Neuronal stem cell (in vitro differentiated cells): ENCODE measurements around the gene KIF7.

Experiments
- DNase-seq: peaks from one replicate; pipeline ENCODE4 v3.0.0-alpha.2; 2013; ENCODE audit warnings: low spot score
- H2AFZ ChIP-seq: one replicate; pipeline ENCODE4 v1.6.1; 2013; ENCODE audit warnings: mild to moderate bottlenecking, low read length, inconsistent platforms
- H2AK5ac ChIP-seq: 2 replicates; pipeline ENCODE4 v1.6.1; 2013; ENCODE audit warnings: low read depth, mild to moderate bottlenecking, inconsistent platforms, low read length, moderate library complexity, mixed read lengths
- H2BK120ac ChIP-seq: 2 replicates; pipeline ENCODE4 v1.6.1; 2013; ENCODE audit warnings: low read depth, mild to moderate bottlenecking, inconsistent platforms, low read length, moderate library complexity, mixed read lengths
- H2BK12ac ChIP-seq: one replicate; pipeline ENCODE4 v1.6.1; 2013; ENCODE audit warnings: low read length, inconsistent platforms
- H2BK15ac ChIP-seq: 2 replicates; pipeline ENCODE4 v1.6.1; 2013; ENCODE audit warnings: mild to moderate bottlenecking, low read length, inconsistent platforms, mixed read lengths
- H2BK5ac ChIP-seq: one replicate; pipeline ENCODE4 v1.6.1; 2013; ENCODE audit warnings: inconsistent platforms, mild to moderate bottlenecking, low read length, moderate library complexity
- H3K14ac ChIP-seq: one replicate; pipeline ENCODE4 v1.6.1; 2013; ENCODE audit warnings: low read length, inconsistent platforms
- H3K18ac ChIP-seq: 2 replicates; pipeline ENCODE4 v1.6.1; 2013; ENCODE audit warnings: low read length, inconsistent platforms
- H3K23ac ChIP-seq: 2 replicates; pipeline ENCODE4 v1.6.1; 2013; ENCODE audit warnings: low read depth, mild to moderate bottlenecking, mixed read lengths, low read length, inconsistent platforms; ENCODE audit not compliant: poor library complexity
- H3K27ac ChIP-seq: replicated peaks from 3 replicates; pipeline ENCODE4 v1.5.1; 2013; ENCODE audit warnings: low read length, inconsistent platforms
- H3K27me3 ChIP-seq, 3 experiments: 2 replicates each; pipeline ENCODE4 v1.6.1; 2013; ENCODE audit warnings: low read length in 3 of 3, mild to moderate bottlenecking in 2 of 3, inconsistent platforms in 1 of 3, low read depth in 1 of 3, mixed read lengths in 1 of 3, moderate library complexity in 1 of 3; ENCODE audit not compliant: control insufficient read depth in 3 of 3, insufficient read depth in 3 of 3
- H3K36me3 ChIP-seq, 2 donors: replicated peaks in 1 of 2; 2 replicates each; pipeline ENCODE4 v1.6.1; 2013; ENCODE audit warnings: low read length in 2 of 2; ENCODE audit not compliant: control insufficient read depth in 2 of 2, insufficient read depth in 2 of 2
- H3K4ac ChIP-seq: 2 replicates; pipeline ENCODE4 v1.6.1; 2013; ENCODE audit warnings: inconsistent platforms, mild to moderate bottlenecking, low read length, moderate library complexity
- H3K4me1 ChIP-seq, 2 donors: 1 replicate in 1 of 2; 2 replicates in 1 of 2; pipeline ENCODE4 v1.6.1; 2013; ENCODE audit warnings: low read length in 2 of 2, low read depth in 1 of 2; ENCODE audit not compliant: control insufficient read depth in 2 of 2, insufficient read depth in 1 of 2
- H3K4me2 ChIP-seq: one replicate; pipeline ENCODE4 v1.6.1; 2013; ENCODE audit warnings: mild to moderate bottlenecking, low read length, inconsistent platforms; ENCODE audit not compliant: insufficient read depth, poor library complexity, severe bottlenecking
- H3K4me3 ChIP-seq, 2 donors: 2 replicates each; pipeline ENCODE4 v1.5.1; 2013; ENCODE audit warnings: low read length in 2 of 2, mild to moderate bottlenecking in 2 of 2, inconsistent platforms in 1 of 2, moderate library complexity in 1 of 2
- H3K79me1 ChIP-seq: one replicate; pipeline ENCODE4 v1.6.1; 2013; ENCODE audit warnings: low read depth, mild to moderate bottlenecking, inconsistent platforms, low read length, moderate library complexity
- H3K9ac ChIP-seq: one replicate; pipeline ENCODE4 v1.6.1; 2013; ENCODE audit warnings: mild to moderate bottlenecking, low read depth, low read length, inconsistent platforms; ENCODE audit not compliant: poor library complexity
- H3K9me3 ChIP-seq, 2 donors: replicated peaks in 1 of 2; 2 replicates each; pipeline versions ENCODE3 to v1.6.1; 2013; ENCODE audit warnings: low read length in 2 of 2, mild to moderate bottlenecking in 2 of 2, inconsistent platforms in 1 of 2, low read depth in 1 of 2, mixed read lengths in 1 of 2, moderate library complexity in 1 of 2; ENCODE audit not compliant: control insufficient read depth in 2 of 2, insufficient read depth in 1 of 2
- H4K8ac ChIP-seq: one replicate; pipeline ENCODE4 v1.6.1; 2013; ENCODE audit warnings: low read depth, mild to moderate bottlenecking, inconsistent platforms, low read length, moderate library complexity
- H4K91ac ChIP-seq: one replicate; pipeline ENCODE4 v1.6.1; 2013; ENCODE audit warnings: low read length, low read depth, mild to moderate bottlenecking, inconsistent platforms; ENCODE audit not compliant: poor library complexity
- WGBS, 2 donors: extraction: QIAGEN DNeasy Blood & Tissue Kit; methylation state at CpG; one replicate each; pipeline ENCODE4 v1.1.7; 2013; ENCODE audit warnings: missing lambda C conversion rate in 2 of 2, mixed read lengths in 1 of 2; ENCODE audit not compliant: insufficient read length in 2 of 2, insufficient replicate concordance in 1 of 2; ENCODE audit errors: extremely low coverage in 2 of 2; 5-methylcytosine and 5-hydroxymethylcytosine counted together

KIF7 gene

DNA sequence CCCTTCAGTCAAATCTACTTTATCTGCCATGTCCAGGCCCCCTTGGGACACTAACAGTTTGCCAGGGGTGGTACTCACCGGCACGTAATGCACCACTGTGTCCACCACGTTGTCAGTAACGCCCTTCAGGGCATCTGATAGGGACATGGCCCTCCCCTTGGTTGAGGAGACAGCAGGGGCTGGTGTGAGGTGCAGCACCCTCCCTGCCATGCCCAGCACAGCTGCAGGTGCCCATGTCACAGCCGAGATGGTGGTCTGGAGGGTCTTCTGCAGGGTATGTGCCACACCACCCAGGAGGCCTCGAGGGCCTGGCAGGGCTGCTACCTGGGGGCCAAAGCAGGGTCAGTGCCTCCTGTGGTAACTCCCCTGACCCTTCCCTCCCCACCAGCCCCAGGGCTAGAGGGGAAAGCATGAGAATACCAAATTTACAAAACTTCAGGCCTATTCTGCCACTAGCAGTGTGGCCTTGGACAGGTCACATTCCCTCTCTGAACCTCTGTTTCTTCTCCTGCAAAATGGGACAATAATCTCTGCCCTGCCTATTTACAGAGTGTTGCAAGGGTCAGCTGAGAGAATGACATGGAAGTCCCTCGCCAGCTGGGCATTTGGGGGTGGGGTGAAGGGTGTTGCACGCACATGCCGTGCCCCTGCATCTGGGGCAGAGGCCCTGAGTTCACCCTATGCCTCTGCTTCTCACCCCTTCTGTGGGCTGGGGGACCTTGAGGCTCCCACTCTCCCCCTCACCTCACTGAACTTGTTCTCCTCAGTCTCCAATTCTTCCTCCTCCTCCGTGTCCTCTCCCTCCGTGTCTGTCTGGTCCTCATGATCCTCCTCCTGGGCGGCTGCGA is 11.8 kb upstream of the KIF7 start:
- Histone ChIP-seq H3K4ac (no peak overlapping the region), H3K27ac (no peak overlapping the region), H3K9me3 (no peaks in the 10 kb centered on the region), H2BK120ac (no peak overlapping the region), H2BK5ac (no peak overlapping the region), H2AK5ac (peak overlapping the region; percentile 58), H3K9ac (no peak overlapping the region), H3K18ac (peak overlapping the region; percentile 81), H3K4me3 (no peak overlapping the region), H4K8ac (no peak overlapping the region), H2BK12ac (peak overlapping the region; percentile 68), H2AFZ (no peak overlapping the region), H3K79me1 (no peaks in the 10 kb centered on the region), H3K14ac (peak overlapping the region; percentile 65), H3K4me2 (no peak overlapping the region), H2BK15ac (peak overlapping the region; percentile 90), H3K4me1 (peaks cover 4 to 5% of the 10 kb centered on the region in 2 donors), H3K23ac (no peak overlapping the region), H3K27me3 (peaks cover 0 to 56% (median 11%) of the 10 kb centered on the region in 3 experiments), H3K36me3 (no peaks in the 10 kb centered on the region), H4K91ac (no peak overlapping the region)
- DNase-seq, result no peak
- WGBS, 2 donors, result no CpG with 5 or more reads among the region's 13 CpGs

DNA sequence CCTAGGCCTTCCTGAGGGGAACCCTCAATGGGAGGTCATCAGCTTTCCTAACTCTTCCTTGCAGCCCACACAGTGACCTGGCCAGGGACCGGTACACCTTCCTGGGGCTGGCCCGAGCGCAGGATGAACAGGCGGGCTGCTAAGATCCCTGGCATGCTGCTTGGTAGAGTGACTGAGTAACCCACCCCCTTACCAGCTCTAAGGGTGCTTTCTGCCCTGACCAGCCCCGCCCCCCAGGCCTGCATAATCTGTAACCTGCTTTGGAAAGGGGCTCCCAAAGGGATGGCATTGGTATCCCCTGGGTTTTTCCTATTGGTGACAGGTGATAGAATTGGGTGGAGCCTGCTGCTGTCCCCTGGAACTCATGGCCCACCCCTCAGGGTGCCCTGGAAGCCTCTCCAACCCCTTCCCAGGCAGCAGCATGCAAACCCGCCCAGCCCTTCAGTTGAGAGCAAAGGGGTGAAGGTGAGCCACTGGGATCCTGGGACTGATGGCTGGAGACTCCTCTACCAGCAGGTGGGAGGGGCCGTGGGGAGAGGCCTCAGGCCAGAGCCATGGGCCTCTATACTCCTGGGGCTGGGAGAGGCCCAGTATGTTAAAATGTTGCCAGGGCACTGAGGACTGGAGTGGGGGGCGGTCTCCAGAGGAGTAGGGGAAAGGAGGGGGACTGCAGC is 11.1 kb upstream of the KIF7 start:
- no peaks in the 10 kb centered on the region for H3K79me1 ChIP-seq
- H2BK5ac ChIP-seq, result no peak overlapping the region
- H2AK5ac ChIP-seq, result peak overlapping the region; percentile 68
- peaks cover 4 to 5% of the 10 kb centered on the region in 2 donors for H3K4me1 ChIP-seq
- H3K36me3 ChIP-seq, result no peaks in the 10 kb centered on the region
- peak overlapping the region; percentile 97 for H3K18ac ChIP-seq
- no peak overlapping the region for H3K4ac ChIP-seq
- H2BK12ac ChIP-seq, result no peak overlapping the region
- H3K9me3 ChIP-seq, result no peaks in the 10 kb centered on the region
- no peak overlapping the region for H3K4me2 ChIP-seq
- H2BK15ac ChIP-seq, result peak overlapping the region; percentile 96
- DNase-seq, result no peak
- no CpG with 5 or more reads among the region's 8 CpGs for WGBS, 2 donors
- no peak overlapping the region for H3K9ac ChIP-seq
- H4K8ac ChIP-seq, result no peak overlapping the region
- H2AFZ ChIP-seq, result peak overlapping the region; percentile 94
- no peak overlapping the region for H2BK120ac ChIP-seq
- H3K27ac ChIP-seq, result no peak overlapping the region
- H3K14ac ChIP-seq, result no peak overlapping the region
- H3K27me3 ChIP-seq, result peaks cover 0 to 48% (median 11%) of the 10 kb centered on the region in 3 experiments
- no peak overlapping the region for H4K91ac ChIP-seq
- peak overlapping the region; percentile 73 for H3K23ac ChIP-seq
- H3K4me3 ChIP-seq, result peak overlapping the region in 1 of 2 donors; percentile 46

DNA sequence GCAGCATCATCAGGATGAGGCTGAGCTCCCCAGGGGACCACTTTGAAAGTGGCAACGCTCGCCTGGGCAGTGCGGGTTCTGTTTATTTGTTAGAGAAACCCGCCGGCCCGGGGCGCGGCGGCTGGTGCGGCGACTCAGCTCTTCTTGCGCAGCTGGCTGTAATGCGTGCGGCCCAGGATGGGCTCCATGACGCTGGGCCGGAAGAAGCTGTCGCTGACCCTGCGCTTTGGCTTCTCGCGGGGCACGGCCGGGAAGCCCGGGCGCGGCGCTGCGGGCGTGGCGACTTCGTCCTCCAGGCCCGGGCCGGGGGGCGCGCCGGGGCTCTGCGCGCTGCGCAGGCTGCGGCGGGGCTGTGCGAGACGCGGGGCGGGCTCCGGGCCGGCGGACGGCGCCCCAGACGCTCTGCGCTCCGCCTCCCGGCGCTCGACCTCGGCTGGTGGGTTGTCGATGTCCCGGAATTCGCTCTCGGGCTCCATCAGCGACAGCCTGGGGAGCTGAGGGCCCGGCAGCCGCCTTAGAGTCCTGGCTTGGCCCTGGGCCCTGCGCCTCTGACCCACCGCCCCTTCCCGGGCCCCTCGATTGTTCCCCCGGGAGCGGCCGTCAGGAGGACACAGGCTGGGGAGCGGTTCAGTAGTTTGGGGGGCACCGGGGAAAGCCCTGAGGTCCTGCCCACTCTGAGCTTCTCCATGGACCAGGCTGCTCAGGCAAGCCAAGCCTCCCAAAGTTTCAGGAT is 10.3 kb upstream of the KIF7 start:
- Histone ChIP-seq H3K23ac (peak overlapping the region; percentile 73), H3K79me1 (no peaks in the 10 kb centered on the region), H2AK5ac (peak overlapping the region; percentile 68), H3K36me3 (no peaks in the 10 kb centered on the region), H3K9me3 (peaks cover 0 to 2% of the 10 kb centered on the region in 2 donors), H3K4ac (no peak overlapping the region), H2BK5ac (no peak overlapping the region), H3K4me3 (peak overlapping the region; percentile 46 to 74), H3K14ac (peak overlapping the region; percentile 56), H3K27ac (no peak overlapping the region), H2BK120ac (no peak overlapping the region), H2BK15ac (peak overlapping the region; percentile 96), H2BK12ac (peak overlapping the region; percentile 73), H2AFZ (peak overlapping the region; percentile 94), H3K27me3 (peaks cover 0 to 44% (median 13%) of the 10 kb centered on the region in 3 experiments), H3K18ac (peak overlapping the region; percentile 97), H4K91ac (no peak overlapping the region), H3K9ac (peak overlapping the region; percentile 60), H4K8ac (no peak overlapping the region), H3K4me1 (peaks cover 4 to 5% of the 10 kb centered on the region in 2 donors), H3K4me2 (peak overlapping the region; percentile 49)
- no CpG with 5 or more reads among the region's 72 CpGs for WGBS, 2 donors
- peak; percentile 56 for DNase-seq
